Head of caudate nucleus (tissue), 42 donors: ENCODE measurements around the gene CHRNG.

Experiments
- DNase-seq, 42 donors: peaks; one replicate each; pipeline versions ENCODE4 v3.0.0 to v3.0.0-alpha.2; 2020 to 2021; ENCODE audit warnings: mixed read lengths in 7 of 42
- intact Hi-C: fragments of 100-400 bp; cut with DNase I; formaldehyde crosslinking; loops from one replicate; pipeline ENCODE4 v1.15.0; 2022

CHRNG gene

GRCh38 chr2:232540441-232541041 lies 1.0 kb downstream of the CHRNG start:
- intact Hi-C loops = no loop called here
- peak in 3 of 42 donors; percentile 10 to 28 (median 26) for DNase-seq

GRCh38 chr2:232541195-232541960 lies 1.9 kb downstream of the CHRNG start:
- intact Hi-C loops = no loop called here
- peak in 2 of 42 donors; percentile 20 to 33 for DNase-seq

- DNase-seq = peak in 2 of 42 donors; percentile 23 to 33
- intact Hi-C loops = no loop called here
Measured at GRCh38 chr2:232541961-232542714, 2.6 kb downstream of the CHRNG start.

GRCh38 chr2:232542715-232543467 lies 3.4 kb downstream of the CHRNG start:
- intact Hi-C loops = no loop called here
- peak in 2 of 42 donors; percentile 24 to 29 for DNase-seq

GRCh38 chr2:232543491-232543890 lies 4.0 kb downstream of the CHRNG start:
- intact Hi-C loops = no loop called here
- DNase-seq = peak in 2 of 42 donors; percentile 17 to 29

GRCh38 chr2:232543928-232544631 lies 4.6 kb downstream of the CHRNG start:
- intact Hi-C loops = no loop called here
- peak in 2 of 42 donors; percentile 32 for DNase-seq

- DNase-seq = peak in 1 of 42 donors; percentile 21
- intact Hi-C loops = no loop called here
Measured at GRCh38 chr2:232544674-232545073, 5.2 kb downstream of the CHRNG start.

GRCh38 chr2:232545511-232546375 lies 6.3 kb downstream of the CHRNG start:
- intact Hi-C loops = no loop called here
- peak in 4 of 42 donors; percentile 27 to 52 (median 42) for DNase-seq

GRCh38 chr2:232547991-232548390 lies 8.5 kb downstream of the CHRNG start:
- DNase-seq = no peak
- intact Hi-C loops = no loop called here

GRCh38 chr2:232549655-232550353 lies 10.3 kb downstream of the CHRNG start:
- no peak for DNase-seq
- intact Hi-C loops = no loop called here

GRCh38 chr2:232550354-232551249 lies 11.1 kb downstream of the CHRNG start, which contains the start of the genes EIF4E2 and TIGD1:
Gene EIF4E2 (plus strand): TSS chr2:232550689. CDS start chr2:232550725, 36 bp downstream.
Gene TIGD1 (minus strand): TSS chr2:232550557. CDS start chr2:232549882, 675 bp downstream.
- intact Hi-C loops = no loop called here

GRCh38 chr2:232551250-232551638 lies 11.8 kb downstream of the CHRNG start:
- intact Hi-C loops = no loop called here
- no peak for DNase-seq

More at GRCh38 chr2:232550354-232551249, 11.1 kb downstream of the CHRNG start, which contains the start of the genes EIF4E2 and TIGD1:
- peak; percentile 86 to 98 (median 95) for DNase-seq

GRCh38 chr2:232551776-232552175 lies 12.3 kb downstream of the CHRNG start:
- DNase-seq = no peak
- intact Hi-C loops = no loop called here

- intact Hi-C loops = no loop called here
Measured at GRCh38 chr2:232556426-232556825, 16.9 kb downstream of the CHRNG start.

GRCh38 chr2:232562515-232563151 lies 23.1 kb downstream of the CHRNG start:
- no peak for DNase-seq
- intact Hi-C loops = no loop called here

More at GRCh38 chr2:232556426-232556825, 16.9 kb downstream of the CHRNG start:
- DNase-seq = no peak
